ENCODE data around the gene TPTE.
"Not testable (repeated sequence)": the region's sequence is repeated elsewhere in the genome, so short reads cannot be mapped to it uniquely, and the experiment has no call there.

DNA sequence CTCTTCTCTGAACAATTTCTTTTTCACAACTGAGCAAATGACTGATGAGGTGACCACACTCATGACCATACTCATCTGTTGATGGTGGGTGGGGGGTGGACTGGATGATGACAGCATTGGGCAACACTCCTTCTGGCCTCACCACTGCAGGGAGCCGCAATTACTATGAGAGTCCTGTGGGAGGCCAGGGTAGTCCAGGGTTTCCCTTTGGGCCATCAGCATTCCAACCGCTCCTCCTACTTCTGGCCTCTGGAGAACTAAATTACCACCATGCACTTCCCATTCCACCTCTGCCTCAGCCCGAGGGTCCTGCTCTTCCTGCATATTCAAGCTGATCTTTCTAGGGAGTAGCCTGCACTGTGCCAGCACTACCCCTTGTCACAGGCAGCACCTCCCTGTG lies 94.7 kb downstream of the TPTE start:
- not testable (repeated sequence) for TF ChIP-seq POLR2A (IDR thresholded peaks at IDR 0.05)
- TF ChIP-seq, protein P1, sequence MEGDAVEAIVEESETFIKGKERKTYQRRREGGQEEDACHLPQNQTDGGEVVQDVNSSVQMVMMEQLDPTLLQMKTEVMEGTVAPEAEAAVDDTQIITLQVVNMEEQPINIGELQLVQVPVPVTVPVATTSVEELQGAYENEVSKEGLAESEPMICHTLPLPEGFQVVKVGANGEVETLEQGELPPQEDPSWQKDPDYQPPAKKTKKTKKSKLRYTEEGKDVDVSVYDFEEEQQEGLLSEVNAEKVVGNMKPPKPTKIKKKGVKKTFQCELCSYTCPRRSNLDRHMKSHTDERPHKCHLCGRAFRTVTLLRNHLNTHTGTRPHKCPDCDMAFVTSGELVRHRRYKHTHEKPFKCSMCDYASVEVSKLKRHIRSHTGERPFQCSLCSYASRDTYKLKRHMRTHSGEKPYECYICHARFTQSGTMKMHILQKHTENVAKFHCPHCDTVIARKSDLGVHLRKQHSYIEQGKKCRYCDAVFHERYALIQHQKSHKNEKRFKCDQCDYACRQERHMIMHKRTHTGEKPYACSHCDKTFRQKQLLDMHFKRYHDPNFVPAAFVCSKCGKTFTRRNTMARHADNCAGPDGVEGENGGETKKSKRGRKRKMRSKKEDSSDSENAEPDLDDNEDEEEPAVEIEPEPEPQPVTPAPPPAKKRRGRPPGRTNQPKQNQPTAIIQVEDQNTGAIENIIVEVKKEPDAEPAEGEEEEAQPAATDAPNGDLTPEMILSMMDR (IDR thresholded peaks at IDR 0.05), result not testable (repeated sequence)
